Dermis microvascular lymphatic vessel endothelial cell (primary cell): Measurements from ENCODE around the gene TMEM26. TPM values are rescaled to one million over a fixed set of nuclear protein-coding genes. Genes with fewer than 3 reads are reported as not detected.

Experiments used
- DNase-seq, 2 donors: peaks; one replicate each; pipeline versions ENCODE4 v3.0.0 to v3.0.0-alpha.2; 2010; ENCODE audit warnings: low read depth in 2 of 2
- total RNA-seq: library from RNA; depleted of rRNA; stranded (reverse); fragments of >200 nt; gene quantifications from 2 replicates; pipeline ENCODE4 v1.2.1, GENCODE V29; 2014

TMEM26 gene
- total RNA-seq: not detected in 2 replicates

- DNase-seq: peak in 1 of 2 donors; percentile 20
These were observed at the start of gene TMEM26 for GRCh38 chr10:61452655-61453641. TMEM26 (minus strand) TSS chr10:61453381; CDS start chr10:61453081, 300 bp downstream.

- no peak for DNase-seq
These were observed 47.3 kb upstream of the TMEM26 start for GRCh38 chr10:61500460-61500859.

GRCh38 chr10:61492364-61492995 lies 39.3 kb upstream of the TMEM26 start:
- DNase-seq: no peak

GRCh38 chr10:61487506-61487905 lies 34.3 kb upstream of the TMEM26 start:
- peak in 1 of 2 donors; percentile 57 for DNase-seq

GRCh38 chr10:61486738-61487396 lies 33.7 kb upstream of the TMEM26 start:
- peak in 1 of 2 donors; percentile 6 for DNase-seq

GRCh38 chr10:61486251-61486650 lies 33.1 kb upstream of the TMEM26 start:
- no peak for DNase-seq

GRCh38 chr10:61481597-61481996 lies 28.4 kb upstream of the TMEM26 start:
- no peak for DNase-seq

GRCh38 chr10:61480208-61480607 lies 27.0 kb upstream of the TMEM26 start:
- DNase-seq: no peak

- no peak for DNase-seq
These were observed 25.6 kb upstream of the TMEM26 start for GRCh38 chr10:61478621-61479312.

- no peak for DNase-seq
These were observed 24.3 kb upstream of the TMEM26 start for GRCh38 chr10:61477451-61477850.

- DNase-seq: no peak
These were observed 23.3 kb upstream of the TMEM26 start for GRCh38 chr10:61476529-61476928.

- peak in 1 of 2 donors; percentile 84 for DNase-seq
These were observed 22.3 kb upstream of the TMEM26 start for GRCh38 chr10:61475449-61475873.

GRCh38 chr10:61472090-61472674 lies 19.0 kb upstream of the TMEM26 start:
- no peak for DNase-seq

- no peak for DNase-seq
These were observed 18.3 kb upstream of the TMEM26 start for GRCh38 chr10:61471491-61471890.

GRCh38 chr10:61470740-61471139 lies 17.6 kb upstream of the TMEM26 start:
- DNase-seq: no peak

- no peak for DNase-seq
These were observed 12.9 kb upstream of the TMEM26 start for GRCh38 chr10:61465901-61466632.

GRCh38 chr10:61465171-61465496 lies 12.0 kb upstream of the TMEM26 start:
- no peak for DNase-seq

GRCh38 chr10:61464461-61465170 lies 11.4 kb upstream of the TMEM26 start:
- DNase-seq: peak in 1 of 2 donors; percentile 63

GRCh38 chr10:61463035-61463909 lies 10.1 kb upstream of the TMEM26 start:
- DNase-seq: peak in 1 of 2 donors; percentile 63
